ENCODE results near the gene ADGRL4.

The ADGRL4 gene

GRCh38 chr1:78840453-78841271 is 165.9 kb downstream of the ADGRL4 start:
- H3K36me3 ChIP-seq (replicated peaks) = no peaks in the 10 kb centered on the region

More at GRCh38 chr1:78840453-78841271, 165.9 kb downstream of the ADGRL4 start:
- in situ Hi-C loops (cut with MboI; ENCODE audit: low sequenced_read_pairs) = no loop called here
- DNase-seq (ENCODE audit: low spot score in 2 of 2) = no peak
- Histone ChIP-seq H3K4me3 (no peak overlapping the region), H3K27me3 (ENCODE audit: low read depth) (no peaks in the 10 kb centered on the region), H3K9me3 (no peaks in the 10 kb centered on the region), H3K4me1 (no peaks in the 10 kb centered on the region)

Measured in HAP-1 (cell line).